NAMALWA (cell line): Measurements from ENCODE around the gene HES2.
"Not testable (repeated sequence)": the region's sequence is repeated elsewhere in the genome, so short reads cannot be mapped to it uniquely, and the experiment has no call there.

Experiments
- DNase-seq: peaks from one replicate; pipeline ENCODE4 v3.0.0-alpha.2; 2015; ENCODE audit warnings: low spot score

HES2 gene

DNA sequence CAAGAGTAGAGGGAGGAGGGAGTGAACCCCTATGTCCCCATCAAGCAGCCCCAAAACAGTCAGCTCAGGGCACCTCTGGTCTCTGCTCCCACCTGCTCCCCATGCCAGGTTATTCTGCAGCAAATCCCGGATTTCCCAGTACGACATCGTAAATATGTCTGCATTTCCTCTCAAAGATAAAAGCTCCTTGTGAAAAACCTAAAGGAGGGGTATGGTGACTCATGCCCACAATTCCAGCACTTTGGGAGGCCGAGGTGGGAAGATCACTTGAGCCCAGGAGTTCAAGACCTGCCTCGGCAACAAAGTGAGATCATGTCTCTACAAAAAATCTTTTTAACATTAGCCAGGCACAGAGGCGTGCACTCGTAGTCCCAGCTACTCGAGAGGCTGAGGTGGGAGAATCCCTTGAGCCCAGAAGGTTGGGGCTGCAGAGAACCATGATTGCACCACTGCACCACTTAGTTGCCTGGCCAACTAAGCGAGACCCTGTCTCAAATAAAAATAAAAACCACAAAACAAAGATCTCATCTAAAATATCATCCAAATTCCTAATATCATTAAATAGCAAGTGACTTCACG, 33.3 kb downstream of the HES2 start:
- no peak for DNase-seq

DNA sequence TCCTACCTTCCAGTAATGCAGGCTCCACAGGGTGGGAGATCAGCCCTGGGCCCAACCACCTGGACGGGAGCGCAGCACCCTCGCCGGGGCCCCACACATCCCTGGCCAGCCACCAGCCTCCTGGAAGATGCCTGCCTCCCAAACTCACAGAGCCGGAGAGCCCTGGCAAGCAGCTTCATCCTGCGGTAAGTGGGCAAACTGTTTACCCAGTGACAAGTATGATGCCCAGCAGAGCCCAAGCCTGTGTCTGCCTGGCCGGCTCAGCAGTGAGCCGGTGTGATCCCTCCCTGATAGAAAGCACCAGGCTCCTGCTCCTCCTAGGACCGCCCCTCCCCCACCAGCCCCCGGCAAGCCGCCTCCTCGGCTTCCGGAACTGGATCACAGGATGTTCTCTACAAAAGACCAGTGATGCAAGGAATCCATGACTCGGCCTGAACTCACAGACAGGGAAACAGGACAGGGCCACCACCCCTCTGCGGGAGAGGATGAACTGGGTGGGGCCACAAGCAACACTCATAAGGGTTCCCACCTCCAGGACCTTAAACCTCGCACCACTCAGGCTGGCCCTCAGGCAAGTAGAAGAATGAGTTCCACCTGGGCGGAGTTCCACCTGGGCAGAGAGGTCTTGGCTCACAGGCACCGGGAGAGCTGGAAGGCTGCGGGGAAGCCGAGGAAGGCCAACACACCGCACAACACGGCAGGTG, 34.1 kb downstream of the HES2 start:
- no peak for DNase-seq

DNA sequence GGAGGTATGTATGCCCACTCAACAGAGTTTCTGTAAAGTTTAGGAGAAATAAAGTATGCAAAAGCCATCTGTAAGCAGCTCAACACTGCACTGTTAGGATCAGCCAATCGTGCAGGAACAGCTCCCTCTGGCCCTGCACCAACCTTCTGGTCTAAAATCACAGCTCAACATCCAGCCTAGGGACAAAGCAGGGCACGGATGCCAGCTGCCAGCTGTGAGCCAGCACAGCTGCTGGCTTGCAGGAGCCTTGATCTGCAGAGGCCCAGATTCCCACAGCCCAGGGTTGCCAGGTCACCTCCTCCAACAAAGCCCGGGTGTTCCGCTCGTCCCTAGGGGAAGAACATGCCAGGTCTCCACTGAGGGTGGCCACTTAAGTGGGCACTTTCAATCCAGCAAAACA, 34.8 kb downstream of the HES2 start:
- no peak for DNase-seq

DNA sequence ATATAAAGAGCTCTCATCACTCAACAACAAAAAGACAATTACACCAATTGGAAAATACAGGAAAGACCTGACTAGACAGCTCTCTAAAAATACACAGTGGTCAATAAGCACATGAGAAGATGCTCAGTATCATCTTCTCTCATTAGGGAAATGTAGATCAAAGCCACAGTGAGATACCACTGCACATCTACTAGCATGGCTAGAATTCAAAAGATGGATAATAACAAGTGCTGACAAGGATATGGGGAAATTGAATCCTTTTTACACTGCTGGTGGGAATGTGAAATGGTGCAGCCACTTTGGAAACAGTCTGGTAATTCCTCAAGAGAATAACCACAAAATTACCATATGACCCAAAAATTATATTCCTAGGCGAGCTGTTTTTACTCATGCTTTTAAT, 35.6 kb downstream of the HES2 start:
- DNase-seq = no peak

DNA sequence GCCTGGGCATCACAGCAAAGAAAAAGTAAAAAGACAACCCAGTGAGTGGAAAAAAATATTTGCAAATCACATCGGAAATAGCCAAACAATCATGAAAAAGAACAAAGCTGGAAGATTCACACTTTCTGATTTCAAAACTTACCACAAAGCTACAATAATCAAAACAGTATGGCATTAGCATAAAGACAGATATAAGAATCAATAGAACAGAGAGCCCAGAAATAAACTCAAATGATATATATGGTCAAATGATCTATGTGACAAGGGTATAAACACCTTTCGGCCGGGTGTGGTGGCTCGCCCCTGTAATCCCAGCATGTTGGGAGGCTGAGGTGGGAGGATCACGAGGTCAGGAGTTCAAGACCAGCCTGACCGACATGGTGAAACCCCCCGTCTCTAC, 39.7 kb downstream of the HES2 start:
- no peak for DNase-seq

DNA sequence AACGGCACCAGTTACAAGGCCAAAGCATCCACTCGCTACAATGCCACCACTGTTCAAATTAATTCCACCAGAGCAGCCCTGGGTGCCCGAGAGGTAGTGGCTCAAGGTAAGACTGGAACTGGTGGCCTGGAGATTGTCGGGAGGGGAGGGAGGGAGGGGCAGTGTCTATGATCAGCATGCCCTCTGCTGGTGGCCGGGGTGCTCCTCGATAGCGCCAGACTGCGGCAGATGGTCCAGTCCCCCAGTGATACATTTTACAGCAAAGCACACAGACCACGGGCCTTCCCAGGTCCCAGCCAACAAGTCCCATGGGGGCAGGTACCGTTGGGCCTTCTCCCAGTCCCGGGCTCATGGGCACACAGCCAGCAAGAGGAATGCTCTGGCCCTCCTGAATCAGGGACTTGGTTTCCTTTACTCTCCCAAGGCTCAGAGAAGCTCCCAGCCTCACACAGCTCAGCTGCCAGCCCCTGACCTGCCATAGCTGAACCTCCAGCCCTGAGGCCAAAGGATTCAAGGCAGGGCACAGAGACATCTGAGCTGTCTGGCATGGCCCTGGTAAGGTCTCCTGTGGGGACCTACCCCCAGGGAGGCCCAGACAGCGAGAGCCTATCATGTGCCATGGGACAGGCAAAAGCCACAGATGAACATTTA, 41.5 kb downstream of the HES2 start:
- DNase-seq = peak; percentile 38

DNA sequence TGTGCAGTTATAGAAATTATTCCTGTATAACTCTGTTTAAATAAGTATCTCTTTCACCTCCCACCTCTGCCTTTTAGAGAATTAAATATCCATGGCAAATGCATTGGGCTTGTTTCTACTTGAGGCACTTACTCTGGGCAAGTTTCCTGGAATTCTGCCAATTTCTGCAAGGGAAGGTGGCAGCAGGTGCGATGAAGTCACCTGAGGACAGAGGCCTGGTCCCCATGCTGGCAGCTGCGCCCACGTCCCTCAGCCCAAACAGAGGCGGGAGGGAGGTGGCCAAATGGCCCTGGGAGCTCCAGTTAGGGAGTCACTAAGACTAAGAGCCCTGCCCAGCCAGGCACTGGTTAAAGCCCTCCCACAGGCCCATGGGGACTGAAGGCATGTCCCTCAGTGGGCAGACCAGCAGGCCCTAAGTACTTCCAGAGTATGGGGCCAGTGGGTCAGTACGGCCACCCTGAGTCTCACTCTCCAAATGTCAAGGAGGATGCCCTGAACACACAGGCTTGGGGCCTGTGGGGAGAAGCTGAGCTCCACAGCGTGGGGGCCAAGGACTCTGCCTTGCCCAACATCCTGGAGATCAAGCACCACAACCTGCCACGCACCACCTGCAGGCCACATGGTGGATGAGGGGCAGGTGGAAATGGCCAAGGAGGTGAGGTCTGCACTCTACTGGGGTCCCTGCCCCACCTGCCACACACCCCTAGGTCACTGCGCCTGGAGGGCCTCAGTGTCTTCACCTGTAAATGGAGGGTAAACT, 45.6 kb downstream of the HES2 start:
- DNase-seq = no peak

DNA sequence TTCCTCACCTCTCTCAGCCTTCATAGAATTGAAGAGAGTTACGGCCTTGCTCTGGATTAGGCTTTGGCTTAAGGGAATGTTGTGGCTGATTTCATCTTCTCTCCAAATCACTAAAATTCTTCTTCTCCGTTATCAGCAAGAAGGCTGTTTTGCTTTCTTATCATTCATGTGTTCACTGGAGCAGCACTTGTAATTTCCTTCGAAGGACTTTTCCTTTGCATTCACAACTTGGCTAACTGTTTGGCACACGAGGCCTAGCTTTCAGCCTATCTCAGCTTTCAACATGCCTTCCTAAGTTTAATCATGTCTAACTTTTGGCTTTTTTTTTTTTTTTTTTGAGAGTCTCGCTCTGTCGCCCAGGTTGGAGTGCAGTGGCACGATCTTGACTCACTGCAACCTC, 47.5 kb downstream of the HES2 start:
- not testable (repeated sequence) for DNase-seq

- no peak for DNase-seq
Observed at GRCh38 chr1:6370006-6370405, 49.7 kb downstream of the HES2 start.

DNA sequence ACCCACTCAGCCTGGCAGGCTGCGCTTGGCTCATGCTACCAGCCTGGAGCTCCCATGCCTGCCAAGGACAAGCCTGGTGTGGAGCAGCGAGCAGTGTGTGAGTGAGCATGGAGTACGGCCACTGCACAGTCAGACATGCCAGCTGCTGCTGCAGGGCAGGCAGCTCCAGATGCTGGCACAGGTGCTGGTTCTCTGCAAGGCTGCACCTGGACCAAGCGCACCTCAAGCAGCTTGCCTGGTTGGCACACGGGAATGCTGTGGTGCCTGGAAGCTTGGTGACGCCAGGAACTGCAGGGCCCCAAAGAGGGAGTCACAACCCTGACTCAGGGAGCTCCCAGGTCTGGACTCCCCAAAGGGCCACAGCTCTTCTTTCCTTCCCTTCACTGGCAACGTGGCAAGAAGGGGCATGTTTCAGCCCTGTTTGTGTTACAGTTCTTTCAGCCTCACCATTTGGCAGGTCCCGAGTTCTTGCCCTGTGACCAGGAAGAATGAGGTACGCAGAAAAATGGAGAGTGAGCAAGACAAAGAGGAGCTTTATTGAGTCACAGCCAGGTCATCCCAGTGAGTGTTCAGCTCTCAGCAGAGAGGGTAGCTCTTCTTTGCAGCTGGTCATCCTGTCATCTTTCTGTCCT, 52.2 kb downstream of the HES2 start:
- no peak for DNase-seq

DNA sequence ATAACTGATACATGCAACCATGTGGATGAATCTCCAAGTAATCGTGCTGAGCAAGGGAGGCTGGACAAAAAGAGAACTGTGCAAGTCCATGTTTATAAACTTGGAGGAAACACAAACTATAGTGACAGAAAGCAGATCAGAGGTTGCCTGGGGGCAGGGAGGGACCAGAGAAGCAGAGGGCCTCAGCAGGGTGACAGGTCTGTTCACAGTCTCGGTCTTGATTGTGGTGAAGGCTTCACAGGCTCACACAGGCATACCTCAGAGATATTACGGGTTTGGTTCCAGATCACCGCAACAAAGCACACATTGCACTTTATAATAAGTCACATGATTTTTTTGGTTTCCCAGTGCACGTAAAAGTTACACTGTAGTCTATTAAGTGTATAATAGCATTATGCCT, 54.7 kb downstream of the HES2 start:
- peak; percentile 37 for DNase-seq

- DNase-seq = peak; percentile 57
Observed at GRCh38 chr1:6363085-6363884, 56.4 kb downstream of the HES2 start.
